Activated CD8-positive, alpha-beta memory T cell treated with anti-CD3 and anti-CD28 coated beads, Interleukin-2, amount 50 U/mL, for 48 hours (primary cell): ENCODE results near the gene MBOAT7.

ENCODE experiments used
- DNase-seq: peaks from one replicate; pipeline ENCODE4 v3.0.0-alpha.2; 2020

Gene MBOAT7

DNA sequence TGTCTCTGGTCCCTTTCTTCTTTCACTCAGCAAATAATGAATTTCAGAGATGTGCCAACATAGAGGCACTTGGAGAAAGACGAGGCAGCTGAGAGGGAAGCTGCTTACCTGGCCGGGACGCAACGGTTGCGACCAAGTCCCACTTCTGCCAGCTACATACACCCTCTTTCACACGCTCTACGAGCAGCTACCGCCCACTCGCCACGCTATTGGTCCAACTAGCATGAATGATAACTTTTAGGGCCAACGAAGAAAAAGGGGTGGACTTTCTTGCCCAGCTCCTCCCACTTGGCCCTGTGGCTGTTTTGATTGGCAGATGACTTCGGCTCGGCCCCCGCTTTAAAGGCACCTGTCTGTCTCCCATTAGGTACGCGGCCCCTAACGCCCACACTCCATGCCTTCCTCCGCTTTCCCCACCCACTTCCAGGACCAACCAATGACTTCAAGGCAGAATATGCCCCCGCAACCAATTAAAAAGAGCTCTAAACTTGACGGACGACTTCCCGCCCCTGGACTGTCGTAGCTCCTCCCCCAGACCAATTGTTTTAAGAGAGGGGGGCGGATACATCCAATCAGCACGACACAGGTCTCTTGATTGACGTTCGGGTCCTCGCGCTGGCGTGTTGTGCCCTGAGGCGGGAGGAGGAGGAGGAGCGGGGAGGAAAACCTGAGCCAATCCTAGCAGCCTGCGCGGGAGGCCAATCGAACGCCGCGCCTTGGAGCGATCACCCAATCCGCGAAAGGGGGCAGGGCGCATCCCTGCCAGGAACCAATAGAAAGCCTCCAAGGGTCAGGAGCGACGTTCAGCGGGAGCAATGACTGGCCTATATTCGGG lies 52.3 kb downstream of the MBOAT7 start:
- DNase-seq, result peak; percentile 97

DNA sequence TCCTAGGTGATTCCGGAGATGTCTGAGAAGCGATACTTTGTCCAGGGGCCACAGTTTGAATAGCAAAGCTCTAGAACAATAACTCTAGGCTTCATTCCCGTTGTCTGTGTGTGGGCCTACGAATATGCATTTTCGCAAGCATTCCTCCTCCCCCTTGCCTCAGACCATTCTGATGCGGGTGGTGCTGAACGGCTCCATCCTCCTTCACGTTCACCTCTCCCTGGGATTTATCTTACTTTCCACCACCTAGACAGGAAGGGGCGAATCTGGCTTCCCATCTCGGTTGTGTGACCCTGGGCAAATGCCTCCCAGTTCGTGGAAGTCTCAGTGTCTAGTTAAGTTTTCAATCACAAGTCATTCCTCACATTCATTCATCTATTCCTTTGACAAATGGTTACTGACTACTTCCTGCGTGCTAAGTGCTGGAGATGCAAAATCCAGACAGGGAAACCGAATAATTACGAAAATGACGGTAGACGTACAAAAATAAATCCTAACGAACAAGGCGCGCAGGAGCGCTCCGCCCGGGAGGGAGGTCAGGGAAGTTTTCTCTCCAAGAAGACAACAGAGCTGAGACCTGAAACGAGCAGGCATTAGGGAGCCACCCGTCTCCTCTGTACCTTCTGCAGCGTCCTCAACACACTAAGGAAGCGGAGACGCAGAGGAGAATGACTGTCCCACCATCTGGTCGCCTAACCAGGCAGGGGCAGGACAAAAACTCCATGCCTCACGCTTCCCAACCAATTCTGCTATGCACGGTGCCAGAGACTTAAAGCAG lies 53.1 kb downstream of the MBOAT7 start:
- no peak for DNase-seq

- no peak for DNase-seq
Observed at GRCh38 chr19:54133957-54134590, 55.3 kb downstream of the MBOAT7 start.

DNA sequence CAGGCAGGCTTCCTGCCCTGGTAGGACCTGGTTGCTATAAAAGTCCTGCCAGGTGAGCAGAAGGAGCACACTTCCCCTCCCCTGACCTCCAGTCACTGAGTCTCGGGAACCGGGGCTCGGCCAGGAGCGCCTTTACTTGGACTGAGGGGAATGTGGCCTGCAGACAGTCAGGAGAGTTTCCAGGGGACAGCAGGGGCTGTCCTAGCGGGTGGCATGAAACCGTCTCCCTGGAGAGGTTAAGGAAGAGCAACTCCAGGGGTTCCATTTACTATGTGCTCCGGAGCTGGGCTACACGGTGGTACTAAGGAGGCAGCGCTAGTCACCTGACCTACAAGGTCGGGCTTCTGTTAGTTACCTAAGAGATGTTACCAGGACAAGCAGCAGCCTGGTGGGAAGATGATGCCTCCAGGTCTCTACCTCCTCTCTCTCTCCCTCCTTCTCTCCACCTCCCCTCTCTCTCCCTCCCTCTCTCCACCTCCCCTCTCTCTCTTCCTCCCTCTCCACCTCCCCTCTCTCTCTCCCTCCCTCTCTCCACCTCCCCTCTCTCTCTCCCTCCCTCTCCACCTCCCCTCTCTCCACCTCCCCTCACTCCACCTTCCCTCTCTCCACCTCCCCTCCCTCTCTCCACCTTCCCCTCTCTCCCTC lies 55.9 kb downstream of the MBOAT7 start:
- DNase-seq, result no peak

DNA sequence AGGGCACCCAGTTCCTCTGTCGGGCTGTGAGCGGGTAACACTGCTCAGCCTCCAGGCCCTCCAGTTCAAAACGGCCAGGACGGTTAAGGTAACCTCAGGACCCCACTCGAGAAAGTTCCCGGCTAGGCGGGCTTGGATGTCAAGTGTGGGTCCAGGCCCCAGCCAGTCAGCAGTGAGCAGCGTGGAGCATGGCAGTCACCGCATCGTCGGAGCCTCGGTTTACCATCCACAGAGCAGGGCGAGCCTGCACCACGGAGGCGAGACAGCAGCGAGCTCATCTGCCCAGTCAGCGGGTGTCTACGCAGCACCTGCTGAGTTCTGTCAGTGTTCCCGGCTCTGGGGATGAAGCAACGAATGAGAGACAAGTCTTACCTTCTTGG lies 59.8 kb downstream of the MBOAT7 start:
- DNase-seq, result no peak

DNA sequence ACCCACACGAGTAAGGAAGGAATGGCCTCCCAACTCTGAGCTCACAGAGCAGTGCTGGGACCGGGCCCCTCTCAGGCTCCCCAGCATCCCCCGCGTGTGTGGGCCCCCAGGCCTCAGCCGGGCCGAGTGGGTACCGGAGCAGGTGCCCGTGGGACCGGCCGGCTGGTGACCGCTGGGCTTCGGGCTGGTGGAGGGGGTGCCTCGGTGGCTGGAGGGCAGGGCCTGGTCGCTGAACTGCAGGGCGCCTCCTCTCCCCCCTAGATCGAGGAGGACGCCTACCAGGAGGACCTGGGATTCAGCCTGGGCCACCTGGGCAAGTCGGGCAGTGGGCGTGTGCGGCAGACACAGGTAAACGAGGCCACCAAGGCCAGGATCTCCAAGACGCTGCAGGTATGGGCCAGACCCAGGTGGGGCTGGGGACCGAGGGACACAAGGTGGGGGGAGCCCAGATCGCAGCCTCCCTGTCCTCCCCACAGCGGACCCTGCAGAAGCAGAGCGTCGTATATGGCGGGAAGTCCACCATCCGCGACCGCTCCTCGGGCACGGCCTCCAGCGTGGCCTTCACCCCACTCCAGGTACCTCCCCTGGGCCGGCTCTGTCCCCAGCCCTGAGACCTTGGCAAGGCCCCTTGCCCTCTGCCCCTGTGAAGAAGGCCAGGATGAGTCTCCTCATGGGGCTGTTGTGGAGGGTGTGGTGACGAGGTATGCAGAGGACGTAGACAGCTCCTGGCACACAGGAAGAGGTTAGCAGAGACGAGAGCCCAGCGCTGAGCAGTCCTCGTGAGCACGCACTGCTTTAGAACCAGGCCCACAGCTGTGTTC lies 60.4 kb downstream of the MBOAT7 start:
- DNase-seq, result no peak

DNA sequence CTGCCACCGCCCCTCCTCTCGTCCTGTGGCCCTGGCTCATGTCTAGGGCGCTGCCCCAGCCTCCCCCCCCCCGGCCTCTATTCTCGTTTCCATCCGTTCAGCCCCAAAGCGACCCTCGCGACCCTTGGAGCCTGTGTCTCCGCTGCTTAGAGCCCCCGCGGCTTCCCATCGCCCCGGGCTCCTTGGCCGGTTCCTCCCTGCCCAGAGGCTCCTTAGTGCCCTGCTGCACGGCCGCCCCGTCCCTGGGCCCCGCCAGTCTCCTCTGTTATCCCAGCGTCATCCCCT lies 61.0 kb downstream of the MBOAT7 start:
- DNase-seq, result no peak

DNA sequence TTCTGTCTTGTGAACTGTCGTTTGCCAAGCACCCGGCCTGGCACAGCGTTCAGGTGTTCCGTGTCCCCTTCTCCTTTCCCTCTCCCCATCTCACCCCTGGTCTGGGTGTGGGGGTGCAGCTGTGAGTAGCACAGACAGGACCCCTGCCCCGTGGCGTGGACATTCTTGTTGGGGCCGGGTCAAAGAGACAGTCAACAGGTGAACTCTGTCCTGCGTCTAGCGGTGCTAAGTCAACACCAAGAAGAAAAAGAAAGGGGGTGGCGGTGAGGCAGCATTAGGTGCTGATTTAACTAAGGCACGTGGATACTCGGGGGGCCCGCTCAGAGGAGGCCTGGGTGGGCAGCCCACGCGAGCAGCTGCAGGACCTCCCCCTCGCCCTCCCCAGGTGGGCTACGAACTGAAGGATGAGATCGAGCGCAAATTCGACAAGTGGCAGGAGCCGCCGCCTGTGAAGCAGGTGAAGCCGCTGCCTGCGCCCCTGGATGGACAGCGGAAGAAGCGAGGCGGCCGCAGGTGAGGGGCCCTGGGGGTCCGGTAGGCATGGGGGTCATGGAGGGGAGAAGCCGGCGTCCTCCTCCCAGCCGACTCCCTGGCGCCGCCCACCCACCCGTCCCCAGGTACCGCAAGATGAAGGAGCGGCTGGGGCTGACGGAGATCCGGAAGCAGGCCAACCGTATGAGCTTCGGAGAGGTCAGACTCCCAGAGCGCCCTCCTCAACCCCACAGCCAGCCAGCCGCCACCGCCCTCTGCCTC lies 61.5 kb downstream of the MBOAT7 start:
- DNase-seq, result no peak

DNA sequence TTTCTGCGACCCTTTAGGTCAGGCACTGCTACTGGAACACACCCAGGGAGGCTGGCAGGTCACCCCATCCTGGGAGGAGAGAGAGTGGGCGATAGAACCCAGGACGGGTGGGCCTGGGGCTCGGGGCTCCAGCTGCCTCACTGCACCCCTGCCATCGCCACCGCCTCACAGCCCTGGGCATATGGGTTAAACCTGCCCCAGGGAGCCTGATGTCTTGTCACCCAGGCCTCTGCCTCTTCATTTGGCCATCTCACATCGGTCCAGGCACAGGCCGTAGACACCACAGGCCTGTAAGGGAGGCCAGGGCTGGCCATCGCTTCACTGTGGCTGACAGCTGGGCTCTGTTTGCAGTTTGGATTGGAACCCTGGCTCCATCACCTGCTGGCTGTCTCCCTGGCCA lies 63.7 kb downstream of the MBOAT7 start:
- DNase-seq, result no peak

- no peak for DNase-seq
Observed at GRCh38 chr19:54124393-54124792, 65.0 kb downstream of the MBOAT7 start.

GRCh38 chr19:54123682-54124081 lies 65.7 kb downstream of the MBOAT7 start:
- DNase-seq, result no peak
